HepG2 (cell line): Measurements from ENCODE around the gene NCOA5. TPM values are rescaled to one million over a fixed set of nuclear protein-coding genes. Genes with fewer than 3 reads are reported as not detected.
A peak's percentile ranks its signal among the peaks of the same experiment; 100 is the strongest.

ENCODE experiments used
- ATAD3A ChIP-seq: sonication (generic); formaldehyde crosslinking; IDR thresholded peaks from 2 replicates; pipeline ENCODE4 v1.4.0; 2020; ENCODE audit warnings: missing genetic modification reagents
- CREM ChIP-seq, 2 experiments: sonication (generic) in 1 of 2; formaldehyde crosslinking in 1 of 2; IDR thresholded peaks; 2 replicates each; pipeline versions ENCODE4 v1.4.0 to v1.6.1; 2016 to 2020; ENCODE audit warnings: antibody characterized with exemption in 1 of 2, mild to moderate bottlenecking in 1 of 2, missing genetic modification reagents in 1 of 2
- DMAP1 ChIP-seq: IDR thresholded peaks from 2 replicates; pipeline ENCODE4 v1.6.1; 2016
- HNRNPLL ChIP-seq: fragments of 200-400 bp; formaldehyde crosslinking; IDR thresholded peaks from 2 replicates; pipeline ENCODE4 v1.6.1; 2017; ENCODE audit warnings: mild to moderate bottlenecking, low read depth, low read length; ENCODE audit not compliant: poor library complexity, severe bottlenecking
- HOXA5 ChIP-seq: sonication (generic); formaldehyde crosslinking; IDR thresholded peaks from 2 replicates; pipeline ENCODE4 v1.4.0; 2020; ENCODE audit warnings: missing genetic modification reagents
- NFKBIZ ChIP-seq: IDR thresholded peaks from 2 replicates; pipeline ENCODE4 v1.6.1; 2018; ENCODE audit warnings: missing genetic modification reagents, missing compliant biosample characterization
- RFX3 ChIP-seq: IDR thresholded peaks from 2 replicates; pipeline ENCODE4 v1.6.1; 2016; ENCODE audit warnings: missing biosample characterization, missing genetic modification reagents
- XBP1 ChIP-seq: sonication (generic); formaldehyde crosslinking; IDR thresholded peaks from 2 replicates; pipeline ENCODE4 v1.5.0; 2020; ENCODE audit warnings: missing genetic modification reagents
- ZBTB1 ChIP-seq: sonication (generic); formaldehyde crosslinking; IDR thresholded peaks from 2 replicates; pipeline ENCODE4 v1.4.0; 2020; ENCODE audit warnings: missing genetic modification reagents, borderline replicate concordance
- ZBTB38 ChIP-seq: sonication (generic); formaldehyde crosslinking; IDR thresholded peaks from 2 replicates; pipeline ENCODE4 v1.5.1; 2020; ENCODE audit warnings: mild to moderate bottlenecking, missing genetic modification reagents
- ZFP82 ChIP-seq: sonication (generic); formaldehyde crosslinking; IDR thresholded peaks from 2 replicates; pipeline ENCODE4 v1.5.1; 2020; ENCODE audit warnings: mild to moderate bottlenecking, missing genetic modification reagents, borderline replicate concordance
- ZNF496 ChIP-seq: sonication (generic); formaldehyde crosslinking; IDR thresholded peaks from 2 replicates; pipeline ENCODE4 v1.8.1; 2023; ENCODE audit warnings: mild to moderate bottlenecking, moderate library complexity, missing genetic modification reagents; ENCODE audit not compliant: insufficient replicate concordance
- ZNF562 ChIP-seq: sonication (generic); formaldehyde crosslinking; IDR thresholded peaks from 2 replicates; pipeline ENCODE4 v1.8.0; 2022; ENCODE audit warnings: missing genetic modification reagents, borderline replicate concordance
- ZNF777 ChIP-seq: sonication (generic); formaldehyde crosslinking; IDR thresholded peaks from 2 replicates; pipeline ENCODE4 v1.4.0; 2020; ENCODE audit warnings: missing genetic modification reagents
- polyA plus RNA-seq, 8 experiments: library from polyadenylated mRNA; depleted of rRNA in 3 of 8; stranded (reverse) in 7 of 8; unstranded in 1 of 8; fragments of >200 nt; fragmentation: Illumina TruSeq in 4 of 8; extraction: Trizol in 4 of 8; gene quantifications; 2 replicates each; pipeline versions ENCODE4 v1.2.1 to v1.2.3, GENCODE V29; 2011 to 2016; ENCODE audit warnings: low read depth in 4 of 8, missing spikeins in 1 of 8, mixed read lengths in 1 of 8; ENCODE audit not compliant: insufficient read depth in 1 of 8
- total RNA-seq, 5 experiments: library from RNA; depleted of rRNA; stranded (reverse); fragments of >200 nt; fragmentation: Illumina TruSeq; extraction: Trizol; gene quantifications; 2 replicates each; pipeline ENCODE4 v1.2.3, GENCODE V29; 2016; ENCODE audit warnings: low read depth in 1 of 5
- TF ChIP-seq, protein P1 (sequence below): sonication (generic); formaldehyde crosslinking; IDR thresholded peaks from 2 replicates; pipeline ENCODE4 v1.4.0; 2020; ENCODE audit warnings: mild to moderate bottlenecking, missing genetic modification reagents, borderline replicate concordance
- TF ChIP-seq, protein P2 (sequence below): sonication (generic); formaldehyde crosslinking; IDR thresholded peaks from 2 replicates; pipeline ENCODE4 v1.5.0; 2020; ENCODE audit warnings: missing genetic modification reagents
- TF ChIP-seq, protein P3 (sequence below): sonication (generic); formaldehyde crosslinking; conservative IDR thresholded peaks from 2 replicates; pipeline ENCODE4 v1.8.0; 2022; ENCODE audit warnings: missing genetic modification reagents
- TF ChIP-seq, protein P4 (sequence below): sonication (generic); formaldehyde crosslinking; IDR thresholded peaks from 2 replicates; pipeline ENCODE4 v1.5.0; 2020; ENCODE audit warnings: mild to moderate bottlenecking, low read depth, missing genetic modification reagents, borderline replicate concordance
- TF ChIP-seq, protein P5 (sequence below): sonication (generic); formaldehyde crosslinking; IDR thresholded peaks from 2 replicates; pipeline ENCODE4 v1.5.0; 2020; ENCODE audit warnings: missing genetic modification reagents

Gene NCOA5
- total and polyA plus RNA-seq, 2 of the 13 experiments (the other 11 are each of a cell fraction or from before 2014, with no cell fraction given): 16.5 to 28.4 TPM

DNA sequence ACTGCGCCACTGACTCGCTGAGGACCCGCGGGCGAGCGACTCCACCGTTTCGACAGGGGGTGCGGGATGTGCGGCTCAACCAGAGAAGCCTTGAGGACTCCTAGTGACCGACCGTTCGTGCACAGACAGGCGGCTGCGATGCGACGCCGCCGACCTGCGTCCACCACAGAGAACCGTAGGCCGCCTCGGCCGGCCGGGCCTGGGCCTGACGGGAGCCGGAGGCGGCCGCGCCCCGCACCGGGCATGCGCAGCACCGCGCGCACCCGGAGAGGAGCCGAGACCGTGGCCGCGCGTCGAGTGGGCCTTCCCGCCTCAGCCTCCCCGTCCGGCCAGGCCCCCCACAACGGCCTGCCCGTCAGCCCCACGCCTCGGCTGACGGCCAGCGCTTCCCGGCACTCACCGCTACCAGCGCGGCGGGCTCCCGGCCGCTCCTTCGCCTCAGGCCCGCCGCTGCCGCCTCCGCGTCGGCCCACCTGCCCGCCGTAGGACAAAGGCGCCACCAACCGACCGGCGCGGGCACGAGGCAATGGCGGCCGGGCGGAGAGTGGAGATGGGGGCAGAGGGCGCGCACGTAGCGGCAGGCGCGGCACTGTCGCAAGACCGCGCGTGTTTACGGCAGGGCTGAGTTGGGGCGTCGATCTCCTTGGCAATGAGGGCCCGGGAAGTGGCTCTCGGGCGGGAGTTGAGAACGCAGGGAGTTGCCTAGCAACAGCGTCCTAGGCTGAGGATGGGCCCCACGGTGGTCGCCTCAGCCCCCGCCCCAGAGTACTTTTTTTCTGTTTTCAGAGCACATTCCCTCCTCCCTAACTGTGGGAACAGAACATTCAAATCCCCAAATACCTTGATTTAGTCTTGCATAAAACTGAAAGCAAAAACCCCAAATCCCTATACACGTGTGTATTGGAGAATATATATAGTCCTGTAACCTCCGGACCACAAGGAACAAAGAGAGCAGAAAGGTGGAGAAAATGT is at the start of gene NCOA5 (continued):
- TF ChIP-seq, protein P1, sequence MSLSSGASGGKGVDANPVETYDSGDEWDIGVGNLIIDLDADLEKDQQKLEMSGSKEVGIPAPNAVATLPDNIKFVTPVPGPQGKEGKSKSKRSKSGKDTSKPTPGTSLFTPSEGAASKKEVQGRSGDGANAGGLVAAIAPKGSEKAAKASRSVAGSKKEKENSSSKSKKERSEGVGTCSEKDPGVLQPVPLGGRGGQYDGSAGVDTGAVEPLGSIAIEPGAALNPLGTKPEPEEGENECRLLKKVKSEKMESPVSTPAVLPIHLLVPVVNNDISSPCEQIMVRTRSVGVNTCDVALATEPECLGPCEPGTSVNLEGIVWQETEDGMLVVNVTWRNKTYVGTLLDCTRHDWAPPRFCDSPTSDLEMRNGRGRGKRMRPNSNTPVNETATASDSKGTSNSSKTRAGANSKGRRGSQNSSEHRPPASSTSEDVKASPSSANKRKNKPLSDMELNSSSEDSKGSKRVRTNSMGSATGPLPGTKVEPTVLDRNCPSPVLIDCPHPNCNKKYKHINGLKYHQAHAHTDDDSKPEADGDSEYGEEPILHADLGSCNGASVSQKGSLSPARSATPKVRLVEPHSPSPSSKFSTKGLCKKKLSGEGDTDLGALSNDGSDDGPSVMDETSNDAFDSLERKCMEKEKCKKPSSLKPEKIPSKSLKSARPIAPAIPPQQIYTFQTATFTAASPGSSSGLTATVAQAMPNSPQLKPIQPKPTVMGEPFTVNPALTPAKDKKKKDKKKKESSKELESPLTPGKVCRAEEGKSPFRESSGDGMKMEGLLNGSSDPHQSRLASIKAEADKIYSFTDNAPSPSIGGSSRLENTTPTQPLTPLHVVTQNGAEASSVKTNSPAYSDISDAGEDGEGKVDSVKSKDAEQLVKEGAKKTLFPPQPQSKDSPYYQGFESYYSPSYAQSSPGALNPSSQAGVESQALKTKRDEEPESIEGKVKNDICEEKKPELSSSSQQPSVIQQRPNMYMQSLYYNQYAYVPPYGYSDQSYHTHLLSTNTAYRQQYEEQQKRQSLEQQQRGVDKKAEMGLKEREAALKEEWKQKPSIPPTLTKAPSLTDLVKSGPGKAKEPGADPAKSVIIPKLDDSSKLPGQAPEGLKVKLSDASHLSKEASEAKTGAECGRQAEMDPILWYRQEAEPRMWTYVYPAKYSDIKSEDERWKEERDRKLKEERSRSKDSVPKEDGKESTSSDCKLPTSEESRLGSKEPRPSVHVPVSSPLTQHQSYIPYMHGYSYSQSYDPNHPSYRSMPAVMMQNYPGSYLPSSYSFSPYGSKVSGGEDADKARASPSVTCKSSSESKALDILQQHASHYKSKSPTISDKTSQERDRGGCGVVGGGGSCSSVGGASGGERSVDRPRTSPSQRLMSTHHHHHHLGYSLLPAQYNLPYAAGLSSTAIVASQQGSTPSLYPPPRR (CRISPR knock-in tag): no peak; the same call in 1 of the 2 replicates
- TF ChIP-seq, protein P2, sequence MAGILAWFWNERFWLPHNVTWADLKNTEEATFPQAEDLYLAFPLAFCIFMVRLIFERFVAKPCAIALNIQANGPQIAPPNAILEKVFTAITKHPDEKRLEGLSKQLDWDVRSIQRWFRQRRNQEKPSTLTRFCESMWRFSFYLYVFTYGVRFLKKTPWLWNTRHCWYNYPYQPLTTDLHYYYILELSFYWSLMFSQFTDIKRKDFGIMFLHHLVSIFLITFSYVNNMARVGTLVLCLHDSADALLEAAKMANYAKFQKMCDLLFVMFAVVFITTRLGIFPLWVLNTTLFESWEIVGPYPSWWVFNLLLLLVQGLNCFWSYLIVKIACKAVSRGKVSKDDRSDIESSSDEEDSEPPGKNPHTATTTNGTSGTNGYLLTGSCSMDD (CRISPR knock-in tag): 0 out of 2 replicates have a peak, but pooled peaks have one; percentile 11
- TF ChIP-seq HOXA5: peak; percentile 69; the same call in 1 of the 2 replicates
- peak; percentile 99 for TF ChIP-seq ZBTB38
- peak; percentile 99 for TF ChIP-seq RFX3
- no peak for TF ChIP-seq ZNF496 (CRISPR knock-in tag)
- no peak for TF ChIP-seq XBP1 (CRISPR knock-in tag)
- peak; percentile 99 for TF ChIP-seq DMAP1 (CRISPR knock-in tag)
- TF ChIP-seq NFKBIZ (CRISPR knock-in tag): no peak
- TF ChIP-seq ZNF777 (CRISPR knock-in tag): peak; percentile 99
- TF ChIP-seq ZBTB1: no peak
- TF ChIP-seq CREM (IDR thresholded peaks at IDR 0.05): 0 out of 2 replicates have a peak, but pooled peaks have one; percentile 42
- no peak for TF ChIP-seq CREM (CRISPR knock-in tag; IDR thresholded peaks at IDR 0.05)
- TF ChIP-seq, protein P3, sequence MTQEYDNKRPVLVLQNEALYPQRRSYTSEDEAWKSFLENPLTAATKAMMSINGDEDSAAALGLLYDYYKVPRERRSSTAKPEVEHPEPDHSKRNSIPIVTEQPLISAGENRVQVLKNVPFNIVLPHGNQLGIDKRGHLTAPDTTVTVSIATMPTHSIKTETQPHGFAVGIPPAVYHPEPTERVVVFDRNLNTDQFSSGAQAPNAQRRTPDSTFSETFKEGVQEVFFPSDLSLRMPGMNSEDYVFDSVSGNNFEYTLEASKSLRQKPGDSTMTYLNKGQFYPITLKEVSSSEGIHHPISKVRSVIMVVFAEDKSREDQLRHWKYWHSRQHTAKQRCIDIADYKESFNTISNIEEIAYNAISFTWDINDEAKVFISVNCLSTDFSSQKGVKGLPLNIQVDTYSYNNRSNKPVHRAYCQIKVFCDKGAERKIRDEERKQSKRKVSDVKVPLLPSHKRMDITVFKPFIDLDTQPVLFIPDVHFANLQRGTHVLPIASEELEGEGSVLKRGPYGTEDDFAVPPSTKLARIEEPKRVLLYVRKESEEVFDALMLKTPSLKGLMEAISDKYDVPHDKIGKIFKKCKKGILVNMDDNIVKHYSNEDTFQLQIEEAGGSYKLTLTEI (CRISPR knock-in tag): no peak
- peak; percentile 83; the same call in 1 of the 2 replicates for TF ChIP-seq ATAD3A (CRISPR knock-in tag)
- TF ChIP-seq, protein P4, sequence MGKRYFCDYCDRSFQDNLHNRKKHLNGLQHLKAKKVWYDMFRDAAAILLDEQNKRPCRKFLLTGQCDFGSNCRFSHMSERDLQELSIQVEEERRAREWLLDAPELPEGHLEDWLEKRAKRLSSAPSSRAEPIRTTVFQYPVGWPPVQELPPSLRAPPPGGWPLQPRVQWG (CRISPR knock-in tag): no peak
- TF ChIP-seq HNRNPLL: peak; percentile 97
- TF ChIP-seq ZFP82 (CRISPR knock-in tag): peak; percentile 99
- TF ChIP-seq, protein P5, sequence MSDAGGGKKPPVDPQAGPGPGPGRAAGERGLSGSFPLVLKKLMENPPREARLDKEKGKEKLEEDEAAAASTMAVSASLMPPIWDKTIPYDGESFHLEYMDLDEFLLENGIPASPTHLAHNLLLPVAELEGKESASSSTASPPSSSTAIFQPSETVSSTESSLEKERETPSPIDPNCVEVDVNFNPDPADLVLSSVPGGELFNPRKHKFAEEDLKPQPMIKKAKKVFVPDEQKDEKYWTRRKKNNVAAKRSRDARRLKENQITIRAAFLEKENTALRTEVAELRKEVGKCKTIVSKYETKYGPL (CRISPR knock-in tag): peak; percentile 68; the same call in 1 of the 2 replicates
- TF ChIP-seq ZNF562: no peak
